Activated T-cell treated with anti-CD3 and anti-CD28 coated beads, Interleukin-2, amount 50 U/mL, for 72 hours (primary cell): Measurements from ENCODE around the gene GPR137B. TPM values are rescaled to one million over a fixed set of nuclear protein-coding genes. Genes with fewer than 3 reads are reported as not detected.

Experiments
- ATAC-seq, 2 donors: fragments of 150-1000 bp; cut with Tn5 transposase; replicated peaks in 1 of 2; 2 replicates each; pipeline ENCODE4 v1.10.0; 2021; ENCODE audit warnings: moderate library complexity in 2 of 2, mild to moderate bottlenecking in 1 of 2
- DNase-seq, 2 donors: peaks; one replicate each; pipeline ENCODE4 v3.0.0; 2021 to 2022; ENCODE audit warnings: mixed read lengths in 1 of 2
- H3K27ac Mint-ChIP-seq: one replicate; pipeline ENCODE4 v1.8.0; 2022; ENCODE audit warnings: mild to moderate bottlenecking, moderate library complexity, mixed read lengths
- H3K27me3 Mint-ChIP-seq: one replicate; pipeline ENCODE4 v1.8.0; 2022; ENCODE audit warnings: low read depth, mixed read lengths
- H3K36me3 Mint-ChIP-seq, 2 donors: one replicate each; pipeline ENCODE4 v1.8.0; 2022; ENCODE audit warnings: mixed read lengths in 2 of 2, mild to moderate bottlenecking in 1 of 2; ENCODE audit not compliant: insufficient read depth in 2 of 2
- H3K4me1 Mint-ChIP-seq: one replicate; pipeline ENCODE4 v1.8.0; 2022; ENCODE audit warnings: low read depth, mixed read lengths
- H3K4me3 Mint-ChIP-seq, 2 donors: one replicate each; pipeline ENCODE4 v1.8.0; 2022; ENCODE audit warnings: mild to moderate bottlenecking in 2 of 2, mixed read lengths in 2 of 2, moderate library complexity in 2 of 2
- H3K9me3 Mint-ChIP-seq, 2 donors: one replicate each; pipeline ENCODE4 v1.8.0; 2022; ENCODE audit warnings: mixed read lengths in 2 of 2
- total RNA-seq, 2 donors: library from RNA; stranded (reverse); gene quantifications; one replicate each; pipeline ENCODE4 v1.2.3, GENCODE V29; 2022

GPR137B gene
- total RNA-seq, 2 donors from 2014 or later, result 4.7 to 7.1 TPM

DNA sequence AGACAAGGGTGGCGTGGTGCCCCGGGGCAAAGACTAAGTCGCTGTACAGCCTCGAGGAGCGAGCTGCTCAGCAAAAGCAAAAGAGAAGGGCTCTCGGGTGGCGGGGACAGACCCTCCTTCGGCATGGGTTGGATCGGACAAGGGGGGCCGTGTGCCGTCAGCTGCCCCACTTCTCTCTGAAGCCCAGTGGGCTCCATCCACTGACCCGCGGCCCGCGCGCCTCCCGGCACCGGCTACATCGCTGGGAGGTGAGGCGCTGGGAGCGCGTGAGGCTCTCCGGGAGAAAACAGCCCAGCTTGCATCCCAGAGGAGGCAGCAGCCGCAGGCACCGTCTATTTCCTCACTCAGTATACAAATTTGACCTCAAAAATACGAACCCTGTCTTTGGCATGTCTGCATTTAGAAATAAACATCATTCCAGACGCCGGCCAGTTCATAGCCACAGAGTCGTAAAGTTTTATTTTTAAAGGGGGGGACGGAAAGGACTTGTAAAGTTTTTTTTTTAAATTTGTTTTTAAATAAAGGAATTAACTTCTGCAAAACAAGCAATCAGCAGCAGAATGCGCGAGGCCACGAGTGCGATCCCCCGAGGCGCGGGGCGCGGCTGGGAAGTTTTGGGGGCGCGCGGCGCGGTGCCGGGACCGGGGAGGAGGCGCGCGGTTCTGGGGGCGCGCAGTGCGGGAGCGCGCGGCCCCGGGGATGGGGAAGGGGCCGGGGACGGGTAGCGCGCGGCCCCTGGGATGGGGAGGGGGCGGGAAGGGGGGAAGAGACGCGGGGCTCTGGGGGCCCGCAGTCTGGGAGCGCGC is 689 bp upstream of the GPR137B start:
- ATAC-seq, result peak in 1 of 2 donors; percentile 1
- H3K36me3 Mint-ChIP-seq, result peaks cover 4 to 6% of the 10 kb centered on the region in 2 donors
- no peaks in the 10 kb centered on the region for H3K9me3 Mint-ChIP-seq
- DNase-seq, result peak; percentile 20 to 24
- H3K4me3 Mint-ChIP-seq, result peak overlapping the region; percentile 90 to 94
- no peak overlapping the region for H3K27ac Mint-ChIP-seq
- peaks cover 37% of the 10 kb centered on the region for H3K4me1 Mint-ChIP-seq
- peaks cover 47% of the 10 kb centered on the region for H3K27me3 Mint-ChIP-seq

- peak; percentile 76 to 79 for ATAC-seq
- Mint-ChIP-seq H3K36me3 (peaks cover 4 to 6% of the 10 kb centered on the region in 2 donors), H3K9me3 (no peaks in the 10 kb centered on the region), H3K27ac (peak overlapping the region; percentile 70), H3K27me3 (peaks cover 34% of the 10 kb centered on the region), H3K4me3 (peak overlapping the region; percentile 91 to 99), H3K4me1 (peaks cover 51% of the 10 kb centered on the region)
- peak; percentile 64 to 65 for DNase-seq
These were observed 987 bp downstream of the GPR137B start for GRCh38 chr1:236143104-236143948.

GRCh38 chr1:236144033-236144432 is 1.7 kb downstream of the GPR137B start:
- Mint-ChIP-seq H3K9me3 (no peaks in the 10 kb centered on the region), H3K4me1 (peaks cover 51% of the 10 kb centered on the region), H3K4me3 (peak overlapping the region; percentile 91 to 99), H3K27ac (no peak overlapping the region), H3K36me3 (peaks cover 4 to 6% of the 10 kb centered on the region in 2 donors), H3K27me3 (peaks cover 27% of the 10 kb centered on the region)
- DNase-seq (no peak), ATAC-seq (no peak)

- H3K4me1 Mint-ChIP-seq, result peaks cover 51% of the 10 kb centered on the region
- peaks cover 4 to 6% of the 10 kb centered on the region in 2 donors for H3K36me3 Mint-ChIP-seq
- no peak overlapping the region for H3K27ac Mint-ChIP-seq
- ATAC-seq (no peak), DNase-seq (no peak)
- H3K4me3 Mint-ChIP-seq, result peak overlapping the region; percentile 44 to 91
- peaks cover 22% of the 10 kb centered on the region for H3K27me3 Mint-ChIP-seq
- H3K9me3 Mint-ChIP-seq, result no peaks in the 10 kb centered on the region
These were observed 2.3 kb downstream of the GPR137B start for GRCh38 chr1:236144446-236145150.

DNA sequence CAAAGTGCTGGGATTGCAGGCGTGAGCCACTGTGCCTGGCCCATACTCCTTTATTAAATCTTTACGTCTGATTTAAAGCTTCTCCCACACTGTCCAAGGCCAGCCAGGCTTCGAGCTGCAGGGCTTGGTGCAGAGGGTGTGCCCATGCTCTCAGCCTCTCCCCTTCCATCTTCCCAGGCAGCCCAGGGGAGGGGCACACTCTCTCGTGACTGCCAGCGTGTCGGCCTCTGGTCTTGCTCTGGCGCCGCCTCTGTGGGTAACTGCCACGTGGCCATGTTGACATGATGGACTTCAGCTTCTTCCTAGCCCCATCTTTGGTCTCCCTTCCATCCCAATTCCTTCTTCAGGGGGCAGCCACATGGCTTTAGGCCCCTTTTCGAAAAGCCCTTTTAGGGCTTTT is 4.7 kb downstream of the GPR137B start:
- H3K4me1 Mint-ChIP-seq, result peaks cover 43% of the 10 kb centered on the region
- H3K4me3 Mint-ChIP-seq, result no peak overlapping the region
- H3K9me3 Mint-ChIP-seq, result no peaks in the 10 kb centered on the region
- no peak overlapping the region for H3K27ac Mint-ChIP-seq
- peaks cover 3% of the 10 kb centered on the region in 2 donors for H3K36me3 Mint-ChIP-seq
- DNase-seq (no peak), ATAC-seq (no peak)
- H3K27me3 Mint-ChIP-seq, result no peaks in the 10 kb centered on the region

DNA sequence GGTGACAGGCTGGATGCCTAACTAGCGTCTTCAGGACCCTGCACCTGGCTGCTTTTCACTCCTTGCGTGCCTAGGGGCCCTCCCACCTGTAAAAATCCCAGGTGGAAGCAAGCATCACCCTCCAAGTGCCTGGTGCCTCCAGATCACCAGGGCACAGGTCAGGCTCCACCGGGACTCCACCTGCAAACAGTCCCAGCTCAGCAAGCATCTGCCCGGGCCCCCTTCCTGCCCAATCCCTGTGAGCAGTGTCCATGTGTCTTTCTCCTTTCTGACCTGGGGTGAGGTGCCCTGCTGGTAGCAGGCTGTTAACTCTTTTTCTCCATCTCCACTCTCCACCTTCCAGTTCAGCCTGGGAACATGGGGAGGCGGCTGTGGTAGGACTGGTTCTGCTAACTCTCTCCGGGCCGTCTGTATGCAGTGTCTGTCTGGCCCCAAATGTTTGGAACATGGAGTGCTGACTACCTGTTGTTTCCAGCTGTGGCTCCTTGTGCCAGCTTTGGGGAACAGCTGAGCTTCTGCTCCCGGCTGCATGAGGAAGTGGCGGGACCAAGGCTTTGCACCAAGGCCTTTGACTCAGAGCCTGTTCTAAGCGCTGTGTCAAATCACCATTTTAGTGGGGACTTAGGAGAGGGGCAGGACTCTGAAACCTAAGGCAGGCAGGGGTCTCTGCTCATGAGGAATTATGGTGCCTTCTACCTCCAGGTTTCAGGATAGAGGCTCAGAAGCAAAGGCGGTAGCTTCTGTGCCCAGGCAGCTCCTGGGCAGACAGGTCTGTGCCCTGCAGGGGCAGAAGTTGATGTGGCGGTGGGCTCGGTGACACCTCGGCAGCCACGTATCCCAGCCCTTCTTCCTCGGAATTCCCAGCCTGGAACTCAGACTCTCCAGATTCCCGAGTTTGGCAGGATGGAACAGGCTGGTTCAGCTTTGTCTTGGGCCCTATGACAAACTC is 5.5 kb downstream of the GPR137B start:
- H3K4me3 Mint-ChIP-seq, result no peak overlapping the region

DNA sequence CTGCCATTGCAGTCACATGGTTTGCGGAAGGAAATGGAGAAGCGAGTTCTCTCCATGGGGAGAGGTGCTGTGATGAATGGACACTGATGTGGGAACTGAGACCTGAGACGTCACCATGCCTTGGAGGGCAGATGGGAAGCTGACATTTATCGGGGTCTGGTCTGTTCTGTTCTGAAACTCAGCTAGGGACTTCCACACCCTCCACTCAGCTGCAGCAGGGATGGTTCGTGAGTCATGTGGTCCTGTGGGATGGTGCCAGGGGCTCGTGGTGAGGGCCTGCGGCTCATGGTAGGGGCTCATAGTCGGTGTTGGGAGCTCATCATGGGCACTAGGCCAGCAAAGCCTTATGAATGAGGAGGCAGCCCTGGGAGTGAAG is 6.1 kb downstream of the GPR137B start:
- H3K27me3 Mint-ChIP-seq, result no peaks in the 10 kb centered on the region
- ATAC-seq (no peak), DNase-seq (no peak)
- H3K4me1 Mint-ChIP-seq, result peaks cover 35% of the 10 kb centered on the region
- no peak overlapping the region for H3K4me3 Mint-ChIP-seq
- H3K36me3 Mint-ChIP-seq, result no peaks in the 10 kb centered on the region
- no peak overlapping the region for H3K27ac Mint-ChIP-seq
- H3K9me3 Mint-ChIP-seq, result no peaks in the 10 kb centered on the region

More for the DNA sequence above, 5.5 kb downstream of the GPR137B start:
- Mint-ChIP-seq H3K4me1 (peaks cover 40% of the 10 kb centered on the region), H3K9me3 (no peaks in the 10 kb centered on the region), H3K27me3 (no peaks in the 10 kb centered on the region), H3K27ac (no peak overlapping the region), H3K36me3 (peaks cover under 1% of the 10 kb centered on the region in 2 donors)
- DNase-seq (no peak), ATAC-seq (no peak)

GRCh38 chr1:236149003-236149595 is 6.8 kb downstream of the GPR137B start:
- no peak overlapping the region for H3K27ac Mint-ChIP-seq
- no peak for DNase-seq
- no peaks in the 10 kb centered on the region for H3K9me3 Mint-ChIP-seq
- no peaks in the 10 kb centered on the region for H3K27me3 Mint-ChIP-seq
- no peak for ATAC-seq
- H3K4me1 Mint-ChIP-seq, result peaks cover 28% of the 10 kb centered on the region
- H3K36me3 Mint-ChIP-seq, result no peaks in the 10 kb centered on the region
- no peak overlapping the region for H3K4me3 Mint-ChIP-seq

DNA sequence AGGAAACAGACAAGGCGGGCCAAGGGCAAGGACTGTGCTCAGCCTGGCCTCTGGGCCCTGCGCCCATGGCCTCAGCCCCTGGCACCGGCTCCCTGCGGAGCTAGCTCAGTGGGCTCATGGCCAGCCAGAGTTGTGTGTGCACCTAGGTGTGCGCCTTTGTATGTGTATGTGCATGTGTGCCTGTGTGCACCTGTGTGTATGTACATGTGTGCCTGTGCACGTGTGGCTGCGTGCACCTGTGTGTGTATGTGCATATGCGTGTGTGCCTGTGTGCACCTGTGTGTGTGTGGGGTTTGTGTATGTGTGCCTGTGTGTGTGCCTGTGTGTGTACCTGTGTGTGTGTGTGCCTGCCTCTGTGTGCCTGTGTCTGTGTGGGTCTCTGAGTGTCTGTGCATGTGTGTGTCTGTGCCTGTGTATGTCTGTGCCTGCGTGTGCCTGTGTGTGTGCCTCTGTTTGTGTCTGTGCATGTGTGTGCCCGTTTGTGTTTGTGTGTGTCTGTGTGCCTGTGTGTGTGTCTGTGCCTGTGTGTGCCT is 7.4 kb downstream of the GPR137B start:
- Mint-ChIP-seq H3K36me3 (no peaks in the 10 kb centered on the region), H3K27me3 (no peaks in the 10 kb centered on the region), H3K4me3 (no peak overlapping the region), H3K9me3 (no peaks in the 10 kb centered on the region), H3K27ac (no peak overlapping the region), H3K4me1 (peaks cover 22% of the 10 kb centered on the region)
- ATAC-seq (peak in 1 of 2 donors; percentile 13), DNase-seq (no peak)

DNA sequence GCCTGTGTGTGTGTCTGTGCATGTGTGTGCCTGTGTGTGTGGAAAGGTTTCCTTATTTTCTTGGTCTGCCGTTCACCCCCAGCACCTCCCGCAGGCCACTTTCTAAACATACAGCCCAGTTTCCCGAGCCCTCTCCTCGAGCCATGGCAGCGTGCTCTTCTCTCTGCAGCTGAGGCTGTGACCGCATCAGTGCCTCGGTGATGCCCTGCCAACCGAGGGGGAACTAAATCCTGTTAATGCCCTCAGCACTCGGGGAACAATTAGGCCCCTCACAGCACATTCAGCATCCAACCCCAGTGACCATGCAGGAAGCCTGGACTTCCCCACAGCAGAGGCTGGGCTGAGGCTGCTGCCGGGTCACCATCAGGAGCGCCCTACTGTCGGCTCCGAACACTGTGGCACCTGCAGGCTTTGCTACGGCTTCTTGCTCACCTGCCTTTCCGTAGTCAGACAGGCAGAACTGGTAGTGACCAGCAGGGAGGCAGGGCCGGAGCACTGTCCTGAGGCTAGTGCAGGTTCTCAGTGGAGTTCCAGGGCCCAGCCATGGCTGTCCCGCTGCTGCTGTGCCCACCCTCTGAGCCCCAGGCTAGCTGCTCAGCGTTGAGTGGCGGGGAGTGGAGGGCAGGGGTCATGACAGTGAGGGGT is 8.1 kb downstream of the GPR137B start:
- peaks cover 22% of the 10 kb centered on the region for H3K4me1 Mint-ChIP-seq
- no peaks in the 10 kb centered on the region for H3K27me3 Mint-ChIP-seq
- H3K9me3 Mint-ChIP-seq, result no peaks in the 10 kb centered on the region
- no peaks in the 10 kb centered on the region for H3K36me3 Mint-ChIP-seq
- DNase-seq (no peak), ATAC-seq (no peak)
- H3K27ac Mint-ChIP-seq, result no peak overlapping the region
- H3K4me3 Mint-ChIP-seq, result no peak overlapping the region

- no peak overlapping the region for H3K27ac Mint-ChIP-seq
- ATAC-seq (no peak), DNase-seq (no peak)
- H3K27me3 Mint-ChIP-seq, result no peaks in the 10 kb centered on the region
- no peaks in the 10 kb centered on the region for H3K36me3 Mint-ChIP-seq
- peaks cover 25% of the 10 kb centered on the region for H3K4me1 Mint-ChIP-seq
- H3K9me3 Mint-ChIP-seq, result no peaks in the 10 kb centered on the region
- no peak overlapping the region for H3K4me3 Mint-ChIP-seq
These were observed 8.6 kb downstream of the GPR137B start for GRCh38 chr1:236150986-236151385.
